Erythroblast (primary cell): ENCODE data around the gene ATP6V1B1.

Source experiments
- GATA1 ChIP-seq: IDR thresholded peaks from 2 replicates; pipeline ENCODE4 v1.6.1; 2011; ENCODE audit warnings: low read depth, mild to moderate bottlenecking, control low read depth, low read length, moderate library complexity
- POLR2A ChIP-seq: IDR thresholded peaks from 2 replicates; pipeline ENCODE4 v1.6.1; 2011; ENCODE audit warnings: mild to moderate bottlenecking, low read length

DNA sequence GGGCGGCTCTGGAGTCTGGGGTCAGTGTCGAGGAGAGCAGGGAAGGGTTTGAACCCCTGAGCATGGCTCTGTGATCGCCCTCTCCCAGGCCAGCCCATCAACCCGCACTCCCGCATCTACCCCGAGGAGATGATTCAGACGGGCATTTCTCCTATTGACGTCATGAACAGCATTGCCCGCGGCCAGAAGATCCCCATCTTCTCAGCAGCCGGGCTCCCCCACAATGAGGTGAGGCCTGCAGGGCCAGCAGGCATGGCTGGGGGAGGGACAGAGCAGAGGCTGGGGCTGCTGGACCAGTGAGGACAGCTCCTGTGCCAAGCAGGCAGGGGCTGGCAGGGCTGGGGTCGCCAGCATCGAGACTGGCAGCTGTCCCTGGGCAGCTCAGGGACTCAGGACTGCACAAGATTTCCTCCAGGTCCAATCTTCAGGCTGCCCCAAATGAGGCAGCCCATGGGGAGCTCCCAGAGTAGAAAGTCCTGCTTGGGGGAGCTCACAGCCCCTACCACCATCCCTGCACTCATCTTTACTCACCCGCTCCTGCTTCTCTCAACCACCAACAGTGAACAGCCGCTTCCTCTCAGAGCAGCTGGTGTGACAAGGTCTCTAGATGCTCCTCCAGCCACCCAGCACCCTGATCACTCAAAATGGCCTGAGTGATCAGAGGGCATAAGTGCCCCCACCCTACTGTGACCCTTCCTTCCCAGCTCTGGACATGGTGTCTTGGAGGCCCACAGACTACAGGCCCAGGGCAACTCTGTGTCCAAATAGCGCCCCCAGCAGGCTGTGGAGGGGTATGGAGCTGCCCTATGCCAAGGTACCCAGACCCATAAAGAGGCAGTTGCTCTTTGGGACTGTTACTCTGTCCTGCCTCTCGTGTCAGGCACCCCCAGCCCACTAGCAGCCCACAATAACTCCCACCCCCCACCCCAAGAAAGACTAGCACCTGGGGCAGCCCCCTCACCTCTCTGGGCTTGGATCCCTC is 24.4 kb downstream of the ATP6V1B1 start:
- TF ChIP-seq POLR2A (no peak), GATA1 (no peak)
